ENCODE results near the gene NUP37.
"Not testable (repeated sequence)": the region's sequence is repeated elsewhere in the genome, so short reads cannot be mapped to it uniquely, and the experiment has no call there.

DNA sequence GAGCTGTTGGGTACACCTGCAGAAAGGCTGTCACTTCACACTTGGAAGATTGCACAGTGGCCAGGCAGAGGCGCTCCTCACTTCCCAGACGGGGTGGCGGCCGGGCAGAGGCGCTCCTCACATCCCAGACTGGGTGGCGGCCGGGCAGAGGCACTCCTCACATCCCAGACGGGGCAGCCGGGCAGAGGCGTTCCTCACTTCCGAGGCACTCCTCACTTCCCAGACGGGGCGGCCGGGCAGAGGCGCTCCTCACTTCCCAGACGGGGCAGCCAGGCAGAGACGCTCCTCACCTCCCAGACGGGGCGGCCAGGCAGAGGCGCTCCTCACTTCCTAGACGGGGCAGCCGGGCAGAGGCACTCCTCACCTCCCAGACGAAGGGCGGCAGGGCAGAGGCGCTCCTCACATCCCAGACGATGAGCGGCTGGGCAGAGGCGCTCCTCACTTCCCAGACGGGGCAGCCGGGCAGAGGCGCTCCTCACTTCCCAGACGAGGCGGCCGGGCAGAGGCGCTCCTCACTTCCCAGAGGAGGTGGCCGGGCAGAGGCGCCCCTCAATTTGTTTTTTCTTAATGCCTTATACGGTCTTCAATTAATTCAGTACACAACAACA is 30.6 kb downstream of the NUP37 start:
- TF ChIP-seq, protein P1, sequence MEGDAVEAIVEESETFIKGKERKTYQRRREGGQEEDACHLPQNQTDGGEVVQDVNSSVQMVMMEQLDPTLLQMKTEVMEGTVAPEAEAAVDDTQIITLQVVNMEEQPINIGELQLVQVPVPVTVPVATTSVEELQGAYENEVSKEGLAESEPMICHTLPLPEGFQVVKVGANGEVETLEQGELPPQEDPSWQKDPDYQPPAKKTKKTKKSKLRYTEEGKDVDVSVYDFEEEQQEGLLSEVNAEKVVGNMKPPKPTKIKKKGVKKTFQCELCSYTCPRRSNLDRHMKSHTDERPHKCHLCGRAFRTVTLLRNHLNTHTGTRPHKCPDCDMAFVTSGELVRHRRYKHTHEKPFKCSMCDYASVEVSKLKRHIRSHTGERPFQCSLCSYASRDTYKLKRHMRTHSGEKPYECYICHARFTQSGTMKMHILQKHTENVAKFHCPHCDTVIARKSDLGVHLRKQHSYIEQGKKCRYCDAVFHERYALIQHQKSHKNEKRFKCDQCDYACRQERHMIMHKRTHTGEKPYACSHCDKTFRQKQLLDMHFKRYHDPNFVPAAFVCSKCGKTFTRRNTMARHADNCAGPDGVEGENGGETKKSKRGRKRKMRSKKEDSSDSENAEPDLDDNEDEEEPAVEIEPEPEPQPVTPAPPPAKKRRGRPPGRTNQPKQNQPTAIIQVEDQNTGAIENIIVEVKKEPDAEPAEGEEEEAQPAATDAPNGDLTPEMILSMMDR (IDR thresholded peaks at IDR 0.05): not testable (repeated sequence)
- not testable (repeated sequence) for TF ChIP-seq EP300, POLR2AphosphoS5, POLR2A (IDR thresholded peaks at IDR 0.05)
